Activated CD4-positive, alpha-beta T cell treated with anti-CD3 and anti-CD28 coated beads, Interleukin-10, Interleukin-2, amounts not matched to agents 100 ng/mL and 50 ng/mL, durations not matched to agents 16 hours and 8 hours (primary cell): Measurements from ENCODE around the gene MAP4.

Source experiments
- DNase-seq: peaks from one replicate; pipeline ENCODE4 v3.0.0-alpha.2; 2020

MAP4 gene

DNA sequence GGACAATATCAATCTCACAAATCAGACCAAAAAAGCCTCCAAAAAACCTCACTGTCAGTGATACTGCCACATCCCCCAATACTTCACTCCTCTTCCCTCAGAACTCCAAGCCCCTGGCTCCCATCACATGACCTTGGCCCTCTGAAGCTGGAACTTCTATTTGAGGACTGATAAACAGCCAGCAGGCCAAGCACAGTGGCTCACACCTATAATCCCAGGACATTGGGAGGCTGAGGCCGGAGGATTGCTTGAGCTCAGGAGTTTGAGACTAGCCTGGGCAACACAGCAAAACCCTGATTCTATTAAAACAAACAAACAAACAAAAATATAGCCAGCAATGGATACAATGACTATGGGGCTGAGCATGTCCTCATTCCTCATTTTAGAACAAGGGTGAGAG, 55.2 kb downstream of the MAP4 start:
- no peak for DNase-seq

- no peak for DNase-seq
Measured at GRCh38 chr3:47956521-47956920, 59.7 kb downstream of the MAP4 start.

GRCh38 chr3:47954567-47954966, 61.6 kb downstream of the MAP4 start:
- no peak for DNase-seq

GRCh38 chr3:47950453-47951169, 65.6 kb downstream of the MAP4 start:
- no peak for DNase-seq

- no peak for DNase-seq
Measured at GRCh38 chr3:47949979-47950378, 66.2 kb downstream of the MAP4 start.

GRCh38 chr3:47940232-47940631, 76.0 kb downstream of the MAP4 start:
- no peak for DNase-seq

DNA sequence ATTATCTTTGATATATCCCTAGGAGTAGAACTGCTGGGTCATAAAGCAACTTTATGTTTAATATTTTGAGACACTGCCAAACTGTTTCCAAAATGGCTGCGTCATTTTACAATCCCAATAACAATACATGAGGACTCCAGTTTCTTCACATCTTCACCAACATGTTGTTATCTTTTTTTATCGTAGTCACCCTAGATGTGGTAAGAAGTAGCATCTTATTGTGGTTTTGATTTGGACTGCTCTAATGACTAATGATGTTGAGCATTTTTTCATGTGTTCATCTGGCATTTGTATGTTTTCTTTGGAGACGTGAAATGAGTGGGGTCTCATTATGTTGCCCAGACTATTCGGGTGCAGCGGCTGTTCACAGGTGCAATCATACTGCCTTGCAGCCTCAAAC, 83.8 kb downstream of the MAP4 start:
- no peak for DNase-seq

DNA sequence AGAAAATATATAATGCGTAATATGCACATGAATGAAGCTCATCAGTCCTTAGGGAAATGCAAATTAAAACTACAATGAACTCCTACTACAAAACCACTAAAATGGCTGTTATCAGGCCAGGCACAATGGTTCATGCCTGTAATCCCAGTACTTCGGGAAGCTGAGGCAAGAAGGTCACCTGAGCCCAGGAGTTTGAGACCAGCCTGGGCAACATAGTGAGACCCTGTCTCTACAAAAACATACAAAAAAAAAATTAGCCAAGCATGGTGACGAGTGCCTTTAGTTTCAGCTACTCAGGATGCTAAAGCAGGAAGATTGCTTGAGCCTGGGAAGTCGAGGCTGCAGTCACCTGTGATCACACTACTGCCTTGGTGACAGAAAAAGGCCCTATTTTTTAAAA, 85.2 kb downstream of the MAP4 start:
- no peak for DNase-seq

DNA sequence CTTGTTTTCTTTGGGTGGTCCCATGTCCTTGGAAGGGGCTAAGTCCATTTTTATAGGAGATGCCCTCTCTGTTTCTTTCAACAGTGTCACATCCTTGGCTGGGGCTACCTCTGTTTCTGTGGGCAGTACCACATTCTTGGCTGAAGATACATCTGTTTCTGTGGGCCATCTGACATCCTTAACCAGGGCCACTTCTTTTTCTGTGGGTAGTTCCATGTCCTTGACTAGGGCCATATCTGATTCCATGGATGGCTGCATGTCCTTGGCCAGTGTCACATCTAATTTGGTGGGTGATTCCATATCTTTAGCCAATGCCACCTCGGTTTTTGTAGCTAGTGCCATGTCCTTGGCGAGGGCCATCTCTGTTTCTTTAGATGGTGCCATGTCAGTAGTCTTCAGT, 99.5 kb downstream of the MAP4 start:
- DNase-seq, result no peak

- DNase-seq, result no peak
Measured at GRCh38 chr3:47916201-47916600, 100.0 kb downstream of the MAP4 start.

- DNase-seq, result no peak
Measured at GRCh38 chr3:47912006-47912504, 104.2 kb downstream of the MAP4 start.

GRCh38 chr3:47910777-47911440, 105.3 kb downstream of the MAP4 start:
- peak; percentile 27 for DNase-seq

DNA sequence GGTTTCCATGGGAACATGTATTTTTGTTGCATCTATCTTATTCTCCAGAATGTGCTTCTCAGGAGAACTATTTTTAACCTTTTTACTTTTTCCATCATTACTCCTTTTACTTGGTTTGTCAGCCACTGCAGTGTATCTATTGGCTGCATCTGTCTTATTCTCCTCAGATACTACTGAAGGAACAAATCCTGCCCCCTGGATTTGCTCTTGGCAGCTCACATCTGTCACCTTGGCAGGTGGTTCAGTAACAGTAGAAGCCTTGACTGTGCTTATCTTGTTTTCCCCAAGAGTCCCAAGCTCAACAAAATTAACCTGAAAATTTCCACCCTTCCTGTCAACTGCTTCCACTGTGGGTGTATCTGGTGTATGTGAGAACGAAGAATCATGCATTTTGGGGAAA, 106.0 kb downstream of the MAP4 start:
- no peak for DNase-seq

- no peak for DNase-seq
Measured at GRCh38 chr3:47909607-47910006, 106.6 kb downstream of the MAP4 start.

DNA sequence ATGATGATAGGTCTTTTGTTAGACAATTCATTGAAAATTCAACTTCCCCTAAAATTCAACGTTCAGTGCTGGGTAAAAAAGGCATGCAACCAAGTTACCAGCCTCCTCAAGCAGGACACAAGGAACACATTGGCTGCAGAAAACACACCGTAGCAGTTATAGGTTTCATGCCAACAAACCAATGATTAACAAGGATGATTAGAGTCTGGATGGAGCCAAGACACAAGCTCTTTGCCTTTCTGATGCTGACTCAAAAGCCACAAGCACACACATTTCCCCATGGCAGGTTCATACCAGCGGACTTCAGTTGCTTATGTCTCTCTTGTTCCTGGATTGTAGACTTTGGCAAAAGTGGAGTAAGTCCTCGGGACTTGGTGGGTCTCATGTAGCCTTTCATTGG, 107.5 kb downstream of the MAP4 start:
- no peak for DNase-seq

DNA sequence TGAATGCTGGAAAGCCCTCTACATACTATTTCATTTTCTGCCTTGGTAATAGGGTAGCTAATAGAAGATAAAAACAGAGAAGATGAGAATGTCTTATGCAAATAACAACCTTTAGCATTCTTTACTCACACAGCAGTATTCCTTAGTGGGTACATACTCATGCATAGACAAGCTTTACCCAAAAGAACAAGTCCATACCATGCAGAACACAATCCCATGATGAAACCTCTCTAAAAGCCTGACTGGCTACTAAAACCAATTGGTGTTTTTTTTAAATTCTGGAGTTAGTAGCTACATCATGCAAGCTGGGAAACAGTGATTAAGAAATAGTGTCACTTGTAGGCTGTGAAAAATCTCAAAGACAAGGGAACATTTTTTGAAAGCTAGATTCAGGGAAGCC, 108.4 kb downstream of the MAP4 start:
- no peak for DNase-seq

GRCh38 chr3:47902746-47903145, 113.5 kb downstream of the MAP4 start:
- DNase-seq, result no peak

- DNase-seq, result no peak
Measured at GRCh38 chr3:47901280-47901833, 114.9 kb downstream of the MAP4 start.

DNA sequence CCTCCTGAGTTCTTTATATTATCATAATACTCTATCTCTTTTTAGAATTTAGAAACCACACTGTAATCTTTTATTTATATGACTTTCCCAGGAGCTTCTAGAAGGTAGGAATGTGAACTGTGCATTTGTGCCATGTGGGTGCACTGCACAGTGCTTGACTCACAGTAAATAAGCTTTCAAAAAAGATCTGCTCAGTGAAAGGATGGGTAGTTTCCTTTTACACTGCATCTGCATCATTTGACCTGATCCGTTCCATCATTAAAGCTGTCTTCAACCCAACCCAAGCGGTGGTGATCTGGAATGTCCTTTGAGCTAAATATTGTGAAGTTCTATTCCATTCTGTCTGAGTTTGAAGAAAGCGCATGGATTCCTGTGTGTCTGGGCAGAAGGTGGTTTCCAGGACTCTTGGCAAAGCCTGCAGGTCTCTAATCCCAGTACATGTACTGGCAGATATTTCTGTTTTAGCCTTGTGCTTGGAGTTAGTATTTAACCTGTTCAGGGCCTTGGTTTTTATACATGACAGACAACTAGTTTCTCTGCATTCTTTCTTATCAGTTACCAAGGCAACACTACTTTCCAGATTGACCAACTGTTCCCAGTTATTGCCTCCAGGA, 116.6 kb downstream of the MAP4 start:
- no peak for DNase-seq

DNA sequence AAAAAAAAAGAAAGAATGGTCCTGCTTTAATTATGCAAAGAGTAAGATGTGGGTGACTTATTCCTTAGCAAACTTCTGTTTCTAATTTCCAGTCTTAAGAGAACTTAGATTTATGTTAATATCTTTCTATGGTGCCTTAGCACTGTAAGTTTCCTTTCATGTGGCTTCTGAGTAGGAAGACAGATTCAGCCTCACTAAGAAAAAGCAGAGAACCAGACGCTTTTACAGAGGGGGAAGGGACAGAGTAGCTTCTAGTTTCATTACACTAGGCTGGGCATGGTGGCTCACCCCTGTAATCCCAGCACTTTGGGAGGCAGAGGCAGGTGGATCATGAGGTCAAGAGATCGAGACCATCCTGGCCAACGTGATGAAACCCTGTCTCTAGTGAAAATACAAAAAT, 118.3 kb downstream of the MAP4 start:
- no peak for DNase-seq

DNA sequence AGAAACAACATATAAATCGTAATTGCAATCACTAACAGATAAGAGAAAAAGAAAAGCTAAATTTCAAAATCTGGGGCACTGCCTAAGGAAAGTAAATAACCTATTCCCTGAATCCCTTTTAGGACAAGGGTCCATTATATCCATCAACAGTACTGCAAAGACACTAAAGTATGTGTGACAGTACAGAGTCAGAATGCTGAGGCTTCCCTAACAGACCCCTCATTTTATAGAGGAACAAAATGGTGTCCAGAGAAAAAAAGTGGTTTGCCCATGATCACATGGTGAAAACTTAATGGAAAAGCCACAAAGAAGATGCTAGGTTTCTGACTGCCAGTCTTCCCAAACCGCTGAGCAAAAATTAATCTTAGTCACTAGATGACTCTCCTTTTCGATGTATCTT, 119.5 kb downstream of the MAP4 start:
- no peak for DNase-seq

GRCh38 chr3:47895241-47895640, 121.0 kb downstream of the MAP4 start:
- no peak for DNase-seq

DNA sequence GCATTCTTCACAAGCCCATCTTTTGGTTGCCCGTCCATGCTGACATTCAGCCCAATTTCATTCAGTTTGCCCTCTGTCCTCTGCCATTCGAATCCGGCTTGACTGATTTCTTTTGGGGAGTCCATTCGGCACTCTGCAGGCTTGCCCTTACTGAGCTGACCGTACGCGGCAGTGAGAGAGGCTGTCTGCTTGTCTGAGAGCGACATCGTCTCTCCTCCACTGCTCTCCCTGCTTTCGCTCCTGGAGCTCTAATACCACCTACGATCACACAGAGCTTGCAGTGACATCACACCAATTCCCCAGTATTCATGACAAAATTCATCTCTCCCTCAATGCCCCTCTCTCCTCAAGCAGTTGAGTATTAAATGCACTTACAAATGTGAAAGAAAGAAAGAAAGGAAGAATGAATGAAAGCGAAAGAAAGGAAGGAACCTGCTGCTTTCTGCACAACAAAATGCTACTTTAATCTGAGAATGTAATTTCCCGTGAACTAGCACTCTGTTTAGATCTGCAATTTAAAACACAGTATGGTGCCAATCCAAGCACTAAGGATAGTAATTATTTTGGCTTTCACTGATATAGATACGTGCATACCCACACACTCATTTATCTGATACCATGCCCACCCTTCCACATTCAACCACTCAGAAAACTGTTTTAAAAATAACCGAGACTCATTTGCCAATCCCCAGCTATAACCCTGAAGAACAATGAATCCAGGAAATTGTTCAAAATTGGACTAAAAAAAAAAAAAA, 123.8 kb downstream of the MAP4 start:
- DNase-seq, result no peak
